Measurements from ENCODE around the gene PSMC4. TPM values are rescaled to one million over a fixed set of nuclear protein-coding genes. Genes with fewer than 3 reads are reported as not detected.

Gene PSMC4
- total RNA-seq, 1 donor from 2014 or later, result 73.6 TPM

DNA sequence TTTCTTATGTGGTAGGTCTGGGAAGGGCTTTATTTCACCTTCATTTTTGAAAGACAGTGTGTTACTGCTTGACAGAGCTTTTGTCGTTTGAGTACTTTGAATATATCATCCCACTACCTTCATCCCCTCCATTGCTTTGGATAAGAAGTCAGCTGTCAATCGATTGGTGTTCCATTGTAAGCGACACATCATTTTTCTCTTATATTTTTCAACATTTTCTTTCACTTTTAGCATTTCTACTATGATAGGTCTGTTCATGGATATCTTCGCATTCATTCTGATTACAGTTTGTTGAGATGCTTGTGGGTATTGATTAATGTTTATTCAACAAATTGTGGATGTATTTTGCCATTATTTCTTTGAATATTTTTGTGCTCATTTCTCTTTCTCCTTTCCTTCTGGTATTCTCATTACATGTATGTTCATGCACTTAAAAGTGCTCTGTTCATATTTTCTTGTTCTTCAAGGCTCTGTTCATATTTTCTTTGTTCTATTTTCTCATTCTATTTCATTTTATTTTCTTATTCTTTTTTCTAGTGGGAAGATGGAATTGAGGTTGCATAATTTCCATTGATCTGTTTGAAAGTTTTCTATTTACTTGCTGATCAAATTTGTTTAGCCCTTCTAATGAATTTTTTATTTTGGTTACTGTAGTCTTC is 55.1 kb downstream of the PSMC4 start:
- intact Hi-C loops (cut with DNase I), result no loop called here
- no peak for ATAC-seq
- no peak for DNase-seq (ENCODE audit: missing footprints)

GRCh38 chr19:40026597-40026970 is 55.6 kb downstream of the PSMC4 start:
- DNase-seq (ENCODE audit: missing footprints) (no peak), ATAC-seq (no peak)
- intact Hi-C loops (cut with DNase I), result no loop called here

Other genes with a start within 250 kb of the PSMC4 start
- gene CLC, start 233.1 kb upstream of the PSMC4 start, total RNA-seq, result not detected
- gene LEUTX, start 192.3 kb upstream of the PSMC4 start, total RNA-seq, result not detected
- 19.9 TPM for gene DYRK1B, start 137.0 kb upstream of the PSMC4 start, total RNA-seq
- gene FBL, start 124.8 kb upstream of the PSMC4 start, total RNA-seq, result 64.8 TPM
- gene FCGBP, start 36.5 kb upstream of the PSMC4 start, total RNA-seq, result 19.5 TPM
- 5.1 TPM for gene ZNF546, start 25.9 kb downstream of the PSMC4 start, total RNA-seq
- gene ZNF780B, start 85.1 kb downstream of the PSMC4 start, total RNA-seq, result 22.3 TPM
- 8.1 TPM for gene ZNF780A, start 119.8 kb downstream of the PSMC4 start, total RNA-seq
- gene MAP3K10, start 220.3 kb downstream of the PSMC4 start, total RNA-seq, result 22.7 TPM
- not detected for gene TTC9B, start 247.2 kb downstream of the PSMC4 start, total RNA-seq

Measured in Right ventricle myocardium inferior (tissue), 1 donor.